Measurements from ENCODE around the gene TRAF3IP1.

The TRAF3IP1 gene

GRCh38 chr2:238424313-238424700 is 104.0 kb downstream of the TRAF3IP1 start:
- Histone ChIP-seq H3K36me3 (ENCODE audit: control insufficient read depth, insufficient read depth, low read length) (no peaks in the 10 kb centered on the region), H3K4me3 (ENCODE audit: low read depth, low read length) (no peak overlapping the region), H3K4me1 (ENCODE audit: control insufficient read depth, insufficient read depth, low read length) (peaks cover 29% of the 10 kb centered on the region), H3K27ac (ENCODE audit: low read depth, low read length) (no peak overlapping the region), H3K27me3 (ENCODE audit: control insufficient read depth, insufficient read depth, low read length) (no peaks in the 10 kb centered on the region), H3K9ac (ENCODE audit: low read length) (no peak overlapping the region), H3K9me3 (ENCODE audit: control insufficient read depth, insufficient read depth, low read depth, low read length) (no peaks in the 10 kb centered on the region)

GRCh38 chr2:238425505-238425978 is 105.2 kb downstream of the TRAF3IP1 start:
- Histone ChIP-seq H3K4me1 (ENCODE audit: control insufficient read depth, insufficient read depth, low read length) (peaks cover 25% of the 10 kb centered on the region), H3K36me3 (ENCODE audit: control insufficient read depth, insufficient read depth, low read length) (peaks cover 5% of the 10 kb centered on the region), H3K9me3 (ENCODE audit: control insufficient read depth, insufficient read depth, low read depth, low read length) (0 out of 2 replicates have a peak, but pooled peaks cover under 1% of the 10 kb centered on the region), H3K27me3 (ENCODE audit: control insufficient read depth, insufficient read depth, low read length) (no peaks in the 10 kb centered on the region), H3K4me3 (ENCODE audit: low read depth, low read length) (peak overlapping the region; percentile 80), H3K27ac (ENCODE audit: low read depth, low read length) (no peak overlapping the region), H3K9ac (ENCODE audit: low read length) (peak overlapping the region; percentile 89)

GRCh38 chr2:238425979-238426567 is 105.8 kb downstream of the TRAF3IP1 start:
- peak overlapping the region; percentile 80 for H3K4me3 ChIP-seq (ENCODE audit: low read depth, low read length)
- H3K27ac ChIP-seq (ENCODE audit: low read depth, low read length): peak overlapping the region; percentile 95
- H3K9me3 ChIP-seq (ENCODE audit: control insufficient read depth, insufficient read depth, low read depth, low read length): 0 out of 2 replicates have a peak, but pooled peaks cover 3% of the 10 kb centered on the region
- H3K36me3 ChIP-seq (ENCODE audit: control insufficient read depth, insufficient read depth, low read length): peaks cover 9% of the 10 kb centered on the region
- H3K27me3 ChIP-seq (ENCODE audit: control insufficient read depth, insufficient read depth, low read length): no peaks in the 10 kb centered on the region
- peaks cover 19% of the 10 kb centered on the region for H3K4me1 ChIP-seq (ENCODE audit: control insufficient read depth, insufficient read depth, low read length)
- H3K9ac ChIP-seq (ENCODE audit: low read length): peak overlapping the region; percentile 89

GRCh38 chr2:238426568-238427434 is 106.5 kb downstream of the TRAF3IP1 start, which contains the start of gene ASB1:
ASB1 (plus strand) TSS chr2:238426927; CDS start chr2:238427071, 144 bp downstream.
- peak within 1 kb of the TSS; percentile 80 for H3K4me3 ChIP-seq (ENCODE audit: low read depth, low read length)
- 0 out of 2 replicates have a peak, but pooled peaks cover 3% of the 10 kb centered on the region for H3K9me3 ChIP-seq (ENCODE audit: control insufficient read depth, insufficient read depth, low read depth, low read length)
- peak within 1 kb of the TSS; percentile 95 for H3K27ac ChIP-seq (ENCODE audit: low read depth, low read length)
- H3K9ac ChIP-seq (ENCODE audit: low read length): peak within 1 kb of the TSS; percentile 89
- H3K27me3 ChIP-seq (ENCODE audit: control insufficient read depth, insufficient read depth, low read length): no peaks in the 10 kb centered on the region
- H3K36me3 ChIP-seq (ENCODE audit: control insufficient read depth, insufficient read depth, low read length): peaks cover 9% of the 10 kb centered on the region
- peaks cover 12% of the 10 kb centered on the region; the same call in 1 of the 2 replicates for H3K4me1 ChIP-seq (ENCODE audit: control insufficient read depth, insufficient read depth, low read length)

GRCh38 chr2:238427435-238428162 is 107.3 kb downstream of the TRAF3IP1 start:
- Histone ChIP-seq H3K4me3 (ENCODE audit: low read depth, low read length) (peak overlapping the region; percentile 80), H3K9ac (ENCODE audit: low read length) (peak overlapping the region; percentile 89), H3K27me3 (ENCODE audit: control insufficient read depth, insufficient read depth, low read length) (no peaks in the 10 kb centered on the region), H3K4me1 (ENCODE audit: control insufficient read depth, insufficient read depth, low read length) (peaks cover 8% of the 10 kb centered on the region; the same call in 1 of the 2 replicates), H3K36me3 (ENCODE audit: control insufficient read depth, insufficient read depth, low read length) (peaks cover 9% of the 10 kb centered on the region), H3K27ac (ENCODE audit: low read depth, low read length) (peak overlapping the region; percentile 95), H3K9me3 (ENCODE audit: control insufficient read depth, insufficient read depth, low read depth, low read length) (0 out of 2 replicates have a peak, but pooled peaks cover 3% of the 10 kb centered on the region)

GRCh38 chr2:238428866-238429265 is 108.5 kb downstream of the TRAF3IP1 start:
- H3K4me3 ChIP-seq (ENCODE audit: low read depth, low read length): no peak overlapping the region
- H3K9me3 ChIP-seq (ENCODE audit: control insufficient read depth, insufficient read depth, low read depth, low read length): 0 out of 2 replicates have a peak, but pooled peaks cover 3% of the 10 kb centered on the region
- no peak overlapping the region for H3K27ac ChIP-seq (ENCODE audit: low read depth, low read length)
- peaks cover 15% of the 10 kb centered on the region for H3K36me3 ChIP-seq (ENCODE audit: control insufficient read depth, insufficient read depth, low read length)
- no peaks in the 10 kb centered on the region for H3K27me3 ChIP-seq (ENCODE audit: control insufficient read depth, insufficient read depth, low read length)
- no peak overlapping the region for H3K9ac ChIP-seq (ENCODE audit: low read length)
- H3K4me1 ChIP-seq (ENCODE audit: control insufficient read depth, insufficient read depth, low read length): peaks cover 8% of the 10 kb centered on the region; the same call in 1 of the 2 replicates

GRCh38 chr2:238430781-238431180 is 110.5 kb downstream of the TRAF3IP1 start:
- H3K4me1 ChIP-seq (ENCODE audit: control insufficient read depth, insufficient read depth, low read length): peaks cover 3% of the 10 kb centered on the region; the same call in 1 of the 2 replicates
- H3K9ac ChIP-seq (ENCODE audit: low read length): no peak overlapping the region
- H3K4me3 ChIP-seq (ENCODE audit: low read depth, low read length): no peak overlapping the region
- no peak overlapping the region for H3K27ac ChIP-seq (ENCODE audit: low read depth, low read length)
- H3K27me3 ChIP-seq (ENCODE audit: control insufficient read depth, insufficient read depth, low read length): no peaks in the 10 kb centered on the region
- peaks cover 35% of the 10 kb centered on the region for H3K36me3 ChIP-seq (ENCODE audit: control insufficient read depth, insufficient read depth, low read length)
- 0 out of 2 replicates have a peak, but pooled peaks cover 3% of the 10 kb centered on the region for H3K9me3 ChIP-seq (ENCODE audit: control insufficient read depth, insufficient read depth, low read depth, low read length)

GRCh38 chr2:238431456-238431855 is 111.1 kb downstream of the TRAF3IP1 start:
- H3K4me1 ChIP-seq (ENCODE audit: control insufficient read depth, insufficient read depth, low read length): no peaks in the 10 kb centered on the region
- H3K27ac ChIP-seq (ENCODE audit: low read depth, low read length): no peak overlapping the region
- H3K36me3 ChIP-seq (ENCODE audit: control insufficient read depth, insufficient read depth, low read length): peaks cover 40% of the 10 kb centered on the region
- H3K4me3 ChIP-seq (ENCODE audit: low read depth, low read length): no peak overlapping the region
- 0 out of 2 replicates have a peak, but pooled peaks cover 3% of the 10 kb centered on the region for H3K9me3 ChIP-seq (ENCODE audit: control insufficient read depth, insufficient read depth, low read depth, low read length)
- no peaks in the 10 kb centered on the region for H3K27me3 ChIP-seq (ENCODE audit: control insufficient read depth, insufficient read depth, low read length)
- no peak overlapping the region for H3K9ac ChIP-seq (ENCODE audit: low read length)

- no peaks in the 10 kb centered on the region for H3K27me3 ChIP-seq (ENCODE audit: control insufficient read depth, insufficient read depth, low read length)
- no peak overlapping the region for H3K4me3 ChIP-seq (ENCODE audit: low read depth, low read length)
- no peak overlapping the region for H3K27ac ChIP-seq (ENCODE audit: low read depth, low read length)
- H3K4me1 ChIP-seq (ENCODE audit: control insufficient read depth, insufficient read depth, low read length): no peaks in the 10 kb centered on the region
- no peak overlapping the region for H3K9ac ChIP-seq (ENCODE audit: low read length)
- 0 out of 2 replicates have a peak, but pooled peaks cover 3% of the 10 kb centered on the region for H3K9me3 ChIP-seq (ENCODE audit: control insufficient read depth, insufficient read depth, low read depth, low read length)
- peaks cover 55% of the 10 kb centered on the region for H3K36me3 ChIP-seq (ENCODE audit: control insufficient read depth, insufficient read depth, low read length)
Observed at GRCh38 chr2:238433300-238433915, 113.1 kb downstream of the TRAF3IP1 start.

Measured in HUES6 (cell line).